Thoracic aorta (tissue), 2 donors: ENCODE measurements around the gene CELF6. TPM values are rescaled to one million over a fixed set of nuclear protein-coding genes. Genes with fewer than 3 reads are reported as not detected.

Experiments used
- ATAC-seq: fragments of 150-250 bp; one replicate; pipeline ENCODE4 v1.8.0; 2017; ENCODE audit warnings: low read depth; ENCODE audit not compliant: insufficient number of reproducible peaks, low FRiP score
- DNase-seq: peaks from one replicate; pipeline ENCODE4 v3.0.0-alpha.2; 2020; ENCODE audit warnings: low spot score
- H3K27ac ChIP-seq, 2 donors: fragments of 200-600 bp; sonication (generic); 1 replicate in 1 of 2; 2 replicates in 1 of 2; pipeline ENCODE4 v1.5.1; 2016; ENCODE audit warnings: mild to moderate bottlenecking in 2 of 2, moderate library complexity in 2 of 2
- H3K27me3 ChIP-seq: fragments of 200-600 bp; sonication (generic); replicated peaks from 2 replicates; pipeline ENCODE4 v1.6.0; 2016; ENCODE audit warnings: mild to moderate bottlenecking; ENCODE audit not compliant: insufficient read depth
- H3K36me3 ChIP-seq: fragments of 200-600 bp; sonication (generic); one replicate; pipeline ENCODE4 v1.5.1; 2016
- H3K4me1 ChIP-seq, 2 donors: fragments of 200-600 bp; sonication (generic); 1 replicate in 1 of 2; 2 replicates in 1 of 2; pipeline versions ENCODE4 v1.5.1 to v1.6.0; 2016; ENCODE audit warnings: low read depth in 2 of 2, mild to moderate bottlenecking in 1 of 2; ENCODE audit not compliant: control insufficient read depth in 1 of 2
- H3K4me3 ChIP-seq: fragments of 200-600 bp; sonication (generic); 2 replicates; pipeline ENCODE4 v1.5.1; 2016; ENCODE audit warnings: mild to moderate bottlenecking
- H3K9me3 ChIP-seq: fragments of 200-600 bp; sonication (generic); 2 replicates; pipeline ENCODE4 v1.5.1; 2016
- total RNA-seq, 2 donors: library from RNA; depleted of rRNA; stranded (reverse); fragments of >200 nt; gene quantifications; one replicate each; pipeline versions ENCODE4 v1.1.0 to v1.2.3, GENCODE V29; 2016
- TF ChIP-seq, protein P1 (sequence below): fragments of 200-600 bp; sonication (generic); IDR thresholded peaks from one replicate; pipeline ENCODE4 v1.5.1; 2019; ENCODE audit warnings: antibody characterized with exemption

CELF6 gene
- 1 to 10 TPM; 2.3 to 4.1 TPM for total RNA-seq

DNA sequence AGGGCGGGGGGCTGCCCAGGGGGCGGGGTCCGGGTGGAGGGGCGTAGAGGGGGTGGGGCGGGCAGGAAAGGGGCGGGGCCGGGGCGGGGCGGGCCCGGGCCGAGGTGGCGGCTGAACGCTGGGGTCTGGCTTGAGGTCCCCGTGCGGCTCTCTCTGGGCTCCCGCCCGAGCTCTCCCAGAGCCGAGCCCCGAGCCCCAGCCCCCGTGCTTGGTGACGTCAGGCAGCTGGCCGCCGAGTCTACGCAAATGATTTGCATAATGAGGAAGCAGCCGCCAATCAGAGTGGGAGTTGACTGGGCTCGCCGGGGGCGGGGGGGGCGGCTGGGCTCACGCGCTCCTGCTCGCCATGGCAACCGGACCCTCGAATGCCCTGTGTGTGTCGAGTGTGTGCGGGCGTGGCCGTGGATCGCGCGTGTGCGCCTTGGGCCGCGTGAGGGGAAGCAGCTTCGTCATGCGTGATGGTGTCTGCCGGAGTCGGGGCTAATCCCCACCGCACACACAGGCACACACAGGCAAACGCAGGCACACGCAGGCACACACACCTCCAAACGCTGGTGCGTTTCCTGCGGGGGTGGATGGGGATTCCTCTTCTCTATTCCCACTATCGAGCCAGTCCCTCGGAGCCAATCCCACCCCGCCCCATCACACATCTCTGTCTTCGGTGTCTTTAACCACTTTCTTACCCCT, at the start of gene CELF6:
Gene CELF6, minus strand, starts transcription at position 173 of the 687 bp plus-strand sequence. CDS start 283 bp downstream, outside the sequence.
- Histone ChIP-seq H3K9me3 (no peaks in the 10 kb centered on the region), H3K36me3 (peaks cover 4% of the 10 kb centered on the region), H3K4me1 (peaks cover 4 to 7% of the 10 kb centered on the region in 2 donors), H3K27ac (no peak within 1 kb of the TSS), H3K27me3 (no peaks in the 10 kb centered on the region), H3K4me3 (peak within 1 kb of the TSS; percentile 70)
- DNase-seq (peak; percentile 38), ATAC-seq (peak; percentile 33)
- TF ChIP-seq, protein P1, sequence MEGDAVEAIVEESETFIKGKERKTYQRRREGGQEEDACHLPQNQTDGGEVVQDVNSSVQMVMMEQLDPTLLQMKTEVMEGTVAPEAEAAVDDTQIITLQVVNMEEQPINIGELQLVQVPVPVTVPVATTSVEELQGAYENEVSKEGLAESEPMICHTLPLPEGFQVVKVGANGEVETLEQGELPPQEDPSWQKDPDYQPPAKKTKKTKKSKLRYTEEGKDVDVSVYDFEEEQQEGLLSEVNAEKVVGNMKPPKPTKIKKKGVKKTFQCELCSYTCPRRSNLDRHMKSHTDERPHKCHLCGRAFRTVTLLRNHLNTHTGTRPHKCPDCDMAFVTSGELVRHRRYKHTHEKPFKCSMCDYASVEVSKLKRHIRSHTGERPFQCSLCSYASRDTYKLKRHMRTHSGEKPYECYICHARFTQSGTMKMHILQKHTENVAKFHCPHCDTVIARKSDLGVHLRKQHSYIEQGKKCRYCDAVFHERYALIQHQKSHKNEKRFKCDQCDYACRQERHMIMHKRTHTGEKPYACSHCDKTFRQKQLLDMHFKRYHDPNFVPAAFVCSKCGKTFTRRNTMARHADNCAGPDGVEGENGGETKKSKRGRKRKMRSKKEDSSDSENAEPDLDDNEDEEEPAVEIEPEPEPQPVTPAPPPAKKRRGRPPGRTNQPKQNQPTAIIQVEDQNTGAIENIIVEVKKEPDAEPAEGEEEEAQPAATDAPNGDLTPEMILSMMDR, result no peak

DNA sequence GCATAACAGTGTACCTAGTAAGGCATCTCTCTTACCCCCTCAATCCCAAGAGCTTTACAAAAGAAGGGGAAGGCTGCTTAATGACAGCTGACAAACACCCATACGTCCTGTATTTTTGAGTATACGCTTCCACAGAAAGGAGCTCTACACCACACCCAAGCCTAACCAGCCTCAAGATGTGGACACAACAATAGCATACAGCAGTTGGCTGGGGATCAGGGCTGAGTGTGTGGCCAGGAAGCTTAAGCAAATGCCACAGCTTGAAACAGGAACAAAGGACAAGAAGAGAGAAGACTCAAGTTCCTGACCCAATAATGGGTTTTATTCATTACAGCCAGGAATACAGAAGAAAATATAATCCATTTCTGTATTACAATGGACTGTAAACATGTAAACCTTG, 48.9 kb upstream of the CELF6 start:
- no peak for DNase-seq
- Histone ChIP-seq H3K4me1 (peaks cover 8 to 12% of the 10 kb centered on the region in 2 donors), H3K27ac (peak overlapping the region in 1 of 2 donors; percentile 20), H3K9me3 (no peaks in the 10 kb centered on the region), H3K36me3 (peaks cover 4% of the 10 kb centered on the region), H3K27me3 (no peaks in the 10 kb centered on the region), H3K4me3 (no peak overlapping the region)
- TF ChIP-seq, protein P1, result no peak
- ATAC-seq, result no peak

DNA sequence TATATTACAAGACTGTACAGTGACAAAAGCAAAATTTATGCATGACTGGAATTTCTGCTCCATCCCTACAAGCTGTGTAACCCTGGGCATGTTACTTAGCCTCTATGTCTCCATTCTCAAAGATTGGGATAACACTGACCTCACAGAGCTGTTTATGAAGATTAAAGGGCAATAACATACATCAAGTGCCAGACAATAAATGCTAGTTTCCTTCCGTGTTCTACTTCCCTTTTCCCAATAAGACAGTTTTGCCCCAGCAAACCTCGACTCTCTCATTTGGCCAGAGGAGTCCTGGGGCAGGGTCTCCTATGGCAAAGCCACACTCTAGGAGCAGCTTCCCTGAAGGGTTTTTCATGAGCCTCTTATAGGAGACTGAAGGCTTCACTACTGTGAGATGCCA, 48.4 kb upstream of the CELF6 start:
- Histone ChIP-seq H3K4me1 (peaks cover 8% of the 10 kb centered on the region in 2 donors), H3K4me3 (no peak overlapping the region), H3K27me3 (no peaks in the 10 kb centered on the region), H3K36me3 (peaks cover 4% of the 10 kb centered on the region), H3K27ac (peak overlapping the region in 1 of 2 donors; percentile 20), H3K9me3 (no peaks in the 10 kb centered on the region)
- no peak for ATAC-seq
- TF ChIP-seq, protein P1, result no peak
- no peak for DNase-seq

DNA sequence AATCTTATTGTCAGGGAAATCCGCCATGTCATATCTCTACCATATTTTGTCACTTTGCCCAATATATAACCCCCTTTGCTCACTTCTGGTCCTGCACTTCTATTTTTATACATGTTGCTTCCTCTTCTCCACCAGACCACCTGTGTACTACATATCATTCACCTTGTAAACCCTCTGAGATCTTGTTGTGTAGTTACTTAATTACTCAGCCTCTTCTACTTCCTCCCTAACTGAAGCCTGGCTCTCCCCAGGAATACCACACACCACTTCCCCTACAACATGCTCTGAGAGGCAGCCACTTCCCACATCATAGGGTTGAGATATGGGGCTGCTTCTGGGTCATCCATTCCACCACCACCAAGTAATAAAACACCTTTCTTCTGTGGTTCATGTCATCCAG, 45.9 kb upstream of the CELF6 start:
- DNase-seq (no peak), ATAC-seq (no peak)

DNA sequence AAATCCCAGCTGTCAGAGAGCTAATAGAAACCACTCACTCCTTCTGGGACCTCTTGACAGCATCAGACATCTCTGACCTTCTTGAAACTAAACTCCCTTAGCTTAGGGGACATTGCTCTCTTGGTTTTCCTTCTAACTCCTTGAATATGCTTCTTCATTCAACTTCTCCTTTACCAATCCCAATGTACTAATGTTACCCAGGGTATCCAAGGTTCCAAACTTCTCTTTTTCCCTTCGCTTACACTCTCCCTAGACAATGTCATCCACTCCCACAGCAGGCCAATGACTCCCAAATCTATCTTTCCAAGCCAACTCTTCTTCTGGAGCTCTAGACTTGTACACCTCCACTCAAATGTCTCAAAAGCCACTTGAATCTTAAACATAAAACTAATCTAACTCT, 41.2 kb upstream of the CELF6 start:
- Histone ChIP-seq H3K27ac (no peak overlapping the region), H3K4me3 (no peak overlapping the region), H3K36me3 (peaks cover 3% of the 10 kb centered on the region), H3K27me3 (no peaks in the 10 kb centered on the region), H3K9me3 (no peaks in the 10 kb centered on the region), H3K4me1 (peaks cover 0 to 4% of the 10 kb centered on the region in 2 donors)
- DNase-seq, result no peak
- no peak for ATAC-seq
- TF ChIP-seq, protein P1, result no peak

More for the DNA sequence above, 45.9 kb upstream of the CELF6 start:
- Histone ChIP-seq H3K36me3 (peaks cover 4% of the 10 kb centered on the region), H3K9me3 (no peaks in the 10 kb centered on the region), H3K27ac (no peak overlapping the region), H3K4me1 (peaks cover 0 to 8% of the 10 kb centered on the region in 2 donors), H3K27me3 (no peaks in the 10 kb centered on the region), H3K4me3 (no peak overlapping the region)
- TF ChIP-seq, protein P1, result no peak
